ENCODE results near the gene ARL5A.

GRCh38 chr2:151842830-151843690, 14.8 kb upstream of the ARL5A start:
- TF ChIP-seq CTCF (IDR thresholded peaks at IDR 0.05; ENCODE audit: insufficient read depth, low read length) = no peak
- no peak for TF ChIP-seq POLR2AphosphoS5 (IDR thresholded peaks at IDR 0.05; ENCODE audit: low read depth)
- TF ChIP-seq GABPA (IDR thresholded peaks at IDR 0.05; ENCODE audit: low read depth) = no peak
- TF ChIP-seq, protein P1, sequence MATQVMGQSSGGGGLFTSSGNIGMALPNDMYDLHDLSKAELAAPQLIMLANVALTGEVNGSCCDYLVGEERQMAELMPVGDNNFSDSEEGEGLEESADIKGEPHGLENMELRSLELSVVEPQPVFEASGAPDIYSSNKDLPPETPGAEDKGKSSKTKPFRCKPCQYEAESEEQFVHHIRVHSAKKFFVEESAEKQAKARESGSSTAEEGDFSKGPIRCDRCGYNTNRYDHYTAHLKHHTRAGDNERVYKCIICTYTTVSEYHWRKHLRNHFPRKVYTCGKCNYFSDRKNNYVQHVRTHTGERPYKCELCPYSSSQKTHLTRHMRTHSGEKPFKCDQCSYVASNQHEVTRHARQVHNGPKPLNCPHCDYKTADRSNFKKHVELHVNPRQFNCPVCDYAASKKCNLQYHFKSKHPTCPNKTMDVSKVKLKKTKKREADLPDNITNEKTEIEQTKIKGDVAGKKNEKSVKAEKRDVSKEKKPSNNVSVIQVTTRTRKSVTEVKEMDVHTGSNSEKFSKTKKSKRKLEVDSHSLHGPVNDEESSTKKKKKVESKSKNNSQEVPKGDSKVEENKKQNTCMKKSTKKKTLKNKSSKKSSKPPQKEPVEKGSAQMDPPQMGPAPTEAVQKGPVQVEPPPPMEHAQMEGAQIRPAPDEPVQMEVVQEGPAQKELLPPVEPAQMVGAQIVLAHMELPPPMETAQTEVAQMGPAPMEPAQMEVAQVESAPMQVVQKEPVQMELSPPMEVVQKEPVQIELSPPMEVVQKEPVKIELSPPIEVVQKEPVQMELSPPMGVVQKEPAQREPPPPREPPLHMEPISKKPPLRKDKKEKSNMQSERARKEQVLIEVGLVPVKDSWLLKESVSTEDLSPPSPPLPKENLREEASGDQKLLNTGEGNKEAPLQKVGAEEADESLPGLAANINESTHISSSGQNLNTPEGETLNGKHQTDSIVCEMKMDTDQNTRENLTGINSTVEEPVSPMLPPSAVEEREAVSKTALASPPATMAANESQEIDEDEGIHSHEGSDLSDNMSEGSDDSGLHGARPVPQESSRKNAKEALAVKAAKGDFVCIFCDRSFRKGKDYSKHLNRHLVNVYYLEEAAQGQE (IDR thresholded peaks at IDR 0.05; ENCODE audit: insufficient replicate concordance, low read depth) = no peak

Data from HL-60 (cell line).